GM13977 (cell line): Measurements from ENCODE around the gene IMMP2L.

Source experiments
- DNase-seq: peaks from one replicate; pipeline ENCODE4 v3.0.0; 2012; ENCODE audit warnings: low spot score
- CTCF ChIP-seq: IDR thresholded peaks from 2 replicates; pipeline ENCODE4 v1.5.1; 2012; ENCODE audit warnings: mild to moderate bottlenecking, control low read depth; ENCODE audit not compliant: insufficient read depth; ENCODE audit errors: extremely low read depth, missing control alignments
- in situ Hi-C: fragments of 300-500 bp; cut with MboI; formaldehyde crosslinking; loops from one replicate; pipeline ENCODE4 v1.12.0; 2022; ENCODE audit warnings: low sequenced_read_pairs, low pct_unique_long_range_greater_than_20kb, mixed read lengths, inconsistent platforms; ENCODE audit not compliant: unreplicated experiment

Gene IMMP2L

GRCh38 chr7:110786328-110786965 lies 775.8 kb downstream of the IMMP2L start:
- in situ Hi-C loops, result no loop called here
- DNase-seq, result no peak
- TF ChIP-seq CTCF, result no peak

GRCh38 chr7:110784749-110785148 lies 777.5 kb downstream of the IMMP2L start:
- in situ Hi-C loops, result no loop called here
- no peak for TF ChIP-seq CTCF
- DNase-seq, result no peak

GRCh38 chr7:110780712-110781111 lies 781.6 kb downstream of the IMMP2L start:
- no peak for DNase-seq
- no peak for TF ChIP-seq CTCF
- in situ Hi-C loops, result no loop called here

GRCh38 chr7:110779339-110779738 lies 783.0 kb downstream of the IMMP2L start:
- in situ Hi-C loops, result no loop called here
- TF ChIP-seq CTCF, result no peak
- no peak for DNase-seq

- TF ChIP-seq CTCF, result no peak
- DNase-seq, result no peak
- in situ Hi-C loops, result no loop called here
These were observed 787.2 kb downstream of the IMMP2L start for GRCh38 chr7:110775046-110775445.

GRCh38 chr7:110774071-110774470 lies 788.2 kb downstream of the IMMP2L start:
- in situ Hi-C loops, result no loop called here
- no peak for TF ChIP-seq CTCF
- no peak for DNase-seq
